SU-DHL-6 (cell line): ENCODE results near the gene EME2.

Experiments
- H2AFZ ChIP-seq: fragments of 200-600 bp; sonication (generic); 2 replicates; pipeline ENCODE4 v1.6.1; 2014; ENCODE audit warnings: low read depth, mild to moderate bottlenecking, moderate library complexity, mixed read lengths, antibody characterized with exemption, low read length; ENCODE audit not compliant: severe bottlenecking
- H3F3A ChIP-seq: fragments of 200-600 bp; shearing (Covaris generic); 2 replicates; pipeline ENCODE4 v1.6.0; 2016; ENCODE audit warnings: antibody characterized with exemption, mild to moderate bottlenecking; ENCODE audit not compliant: insufficient read depth
- H3K27ac ChIP-seq: fragments of 200-600 bp; sonication (generic); 2 replicates; pipeline ENCODE4 v1.5.1; 2016; ENCODE audit warnings: low read depth, mild to moderate bottlenecking, low read length, moderate library complexity, mixed read lengths
- H3K27me3 ChIP-seq: fragments of 200-600 bp; sonication (generic), shearing (Covaris generic); 2 replicates; pipeline ENCODE4 v1.6.0; 2014; ENCODE audit warnings: mild to moderate bottlenecking, low read length
- H3K36me3 ChIP-seq: fragments of 200-600 bp; sonication (generic); 2 replicates; pipeline ENCODE4 v1.6.1; 2014; ENCODE audit warnings: mild to moderate bottlenecking, low read length, mixed read lengths
- H3K4me2 ChIP-seq: fragments of 300-600, 200-600 bp; shearing (Covaris generic), sonication (generic); 2 replicates; pipeline ENCODE4 v1.6.0; 2014; ENCODE audit warnings: low read length, low read depth, mild to moderate bottlenecking; ENCODE audit not compliant: poor library complexity, severe bottlenecking
- H3K4me3 ChIP-seq: fragments of 200-600 bp; sonication (generic); 2 replicates; pipeline ENCODE4 v1.5.1; 2014; ENCODE audit warnings: antibody characterized with exemption, low read length, mild to moderate bottlenecking, mixed read lengths; ENCODE audit not compliant: insufficient read depth, poor library complexity, severe bottlenecking
- H3K79me2 ChIP-seq: fragments of 200-600 bp; sonication (generic); 2 replicates; pipeline ENCODE4 v1.6.1; 2014; ENCODE audit warnings: mild to moderate bottlenecking, low read length, moderate library complexity; ENCODE audit not compliant: insufficient read depth
- H3K9ac ChIP-seq: fragments of 200-600 bp; sonication (generic); 2 replicates; pipeline ENCODE4 v1.7.0; 2014; ENCODE audit warnings: mild to moderate bottlenecking, low read length
- H3K9me2 ChIP-seq: fragments of 200-600 bp; sonication (generic); replicated peaks from 2 replicates; pipeline ENCODE4 v1.6.1; 2014; ENCODE audit warnings: low read length; ENCODE audit not compliant: insufficient read depth
- H3K9me3 ChIP-seq: fragments of 200-600 bp; sonication (generic); 2 replicates; pipeline ENCODE4 v1.6.1; 2014; ENCODE audit warnings: low read length, mixed read lengths; ENCODE audit not compliant: insufficient read depth
- H4K20me1 ChIP-seq: fragments of 200-600 bp; sonication (generic); 2 replicates; pipeline ENCODE4 v1.6.1; 2014; ENCODE audit warnings: low read depth, mild to moderate bottlenecking, antibody characterized with exemption, low read length, moderate library complexity, mixed read lengths
- EZH2phosphoT487 ChIP-seq: fragments of 200-600 bp; sonication (generic), shearing (Covaris generic); conservative IDR thresholded peaks from 2 replicates; pipeline ENCODE4 v1.6.1; 2018; ENCODE audit warnings: mild to moderate bottlenecking, antibody characterized with exemption, low read length, moderate library complexity, mixed read lengths
- TF ChIP-seq, protein P1 (sequence below): fragments of 200-600 bp; sonication (generic); IDR thresholded peaks from one replicate; pipeline ENCODE4 v1.5.1; 2017; ENCODE audit warnings: antibody characterized with exemption, mild to moderate bottlenecking, low read length, moderate library complexity; ENCODE audit not compliant: insufficient read depth, poor library complexity, severe bottlenecking

Gene EME2

DNA sequence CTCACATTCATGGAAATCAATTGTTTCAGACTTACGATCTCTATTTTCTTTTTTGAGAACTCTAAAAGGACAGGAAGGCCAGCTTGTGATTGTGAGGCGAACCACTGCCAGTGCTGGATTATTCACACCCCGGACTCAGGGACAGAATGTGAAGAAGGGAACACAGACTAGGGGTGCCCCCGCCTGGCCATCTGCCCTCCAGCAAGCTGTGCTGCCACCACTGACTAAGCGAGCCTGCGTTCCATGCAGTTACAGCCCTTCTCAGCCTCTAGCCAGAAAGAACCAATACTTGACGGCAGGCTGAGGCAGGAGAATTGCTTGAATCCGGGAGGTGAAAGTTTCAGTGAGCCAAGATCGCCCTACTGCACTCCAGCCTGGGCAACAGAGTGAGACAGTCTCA is 51.2 kb downstream of the EME2 start:
- Histone ChIP-seq H3K4me3 (no peak overlapping the region), H2AFZ (no peak overlapping the region), H3F3A (peaks cover 7% of the 10 kb centered on the region; the same call in 1 of the 2 replicates), H3K79me2 (peaks cover 5% of the 10 kb centered on the region; the same call in 1 of the 2 replicates), H3K9me3 (no peaks in the 10 kb centered on the region), H4K20me1 (no peaks in the 10 kb centered on the region), H3K9ac (no peak overlapping the region), H3K27ac (no peak overlapping the region), H3K36me3 (no peaks in the 10 kb centered on the region), H3K4me2 (no peak overlapping the region), H3K27me3 (no peaks in the 10 kb centered on the region), H3K9me2 (no peaks in the 10 kb centered on the region)
- TF ChIP-seq, protein P1, sequence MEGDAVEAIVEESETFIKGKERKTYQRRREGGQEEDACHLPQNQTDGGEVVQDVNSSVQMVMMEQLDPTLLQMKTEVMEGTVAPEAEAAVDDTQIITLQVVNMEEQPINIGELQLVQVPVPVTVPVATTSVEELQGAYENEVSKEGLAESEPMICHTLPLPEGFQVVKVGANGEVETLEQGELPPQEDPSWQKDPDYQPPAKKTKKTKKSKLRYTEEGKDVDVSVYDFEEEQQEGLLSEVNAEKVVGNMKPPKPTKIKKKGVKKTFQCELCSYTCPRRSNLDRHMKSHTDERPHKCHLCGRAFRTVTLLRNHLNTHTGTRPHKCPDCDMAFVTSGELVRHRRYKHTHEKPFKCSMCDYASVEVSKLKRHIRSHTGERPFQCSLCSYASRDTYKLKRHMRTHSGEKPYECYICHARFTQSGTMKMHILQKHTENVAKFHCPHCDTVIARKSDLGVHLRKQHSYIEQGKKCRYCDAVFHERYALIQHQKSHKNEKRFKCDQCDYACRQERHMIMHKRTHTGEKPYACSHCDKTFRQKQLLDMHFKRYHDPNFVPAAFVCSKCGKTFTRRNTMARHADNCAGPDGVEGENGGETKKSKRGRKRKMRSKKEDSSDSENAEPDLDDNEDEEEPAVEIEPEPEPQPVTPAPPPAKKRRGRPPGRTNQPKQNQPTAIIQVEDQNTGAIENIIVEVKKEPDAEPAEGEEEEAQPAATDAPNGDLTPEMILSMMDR: no peak
- TF ChIP-seq EZH2phosphoT487: no peak

DNA sequence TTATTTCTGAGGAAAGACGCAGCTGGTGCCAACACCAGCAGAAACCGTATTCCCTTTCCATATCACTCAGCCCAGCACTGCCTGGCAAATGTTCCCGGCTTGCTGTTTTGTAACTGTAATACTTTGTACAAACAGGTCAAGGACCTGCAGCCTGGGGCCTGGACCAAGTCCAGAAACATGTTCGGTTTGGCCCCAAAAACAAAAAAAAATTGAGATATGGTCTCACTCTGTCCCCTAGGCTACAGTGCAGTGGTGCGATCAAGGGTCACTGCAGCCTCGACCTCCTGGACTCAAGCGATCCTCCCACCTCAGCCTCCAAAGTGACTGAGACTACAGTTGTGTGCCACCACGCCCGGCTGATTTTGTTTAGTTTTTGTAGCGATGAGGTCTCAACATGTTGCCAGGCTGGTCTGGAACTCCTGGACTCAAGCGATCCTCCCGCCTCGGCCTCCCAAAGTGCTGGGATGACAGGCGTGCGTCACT is 52.8 kb downstream of the EME2 start:
- Histone ChIP-seq H3K27ac (no peak overlapping the region), H2AFZ (no peak overlapping the region)

More for the DNA sequence above, 52.8 kb downstream of the EME2 start:
- H3K79me2 ChIP-seq: peaks cover 5% of the 10 kb centered on the region; the same call in 1 of the 2 replicates
- H3F3A ChIP-seq: peaks cover 8% of the 10 kb centered on the region; the same call in 1 of the 2 replicates
- TF ChIP-seq EZH2phosphoT487: no peak
- TF ChIP-seq, protein P1: no peak
- no peaks in the 10 kb centered on the region for H3K9me3 ChIP-seq
- no peaks in the 10 kb centered on the region for H3K9me2 ChIP-seq
- no peaks in the 10 kb centered on the region for H4K20me1 ChIP-seq
- peak overlapping the region; percentile 81 for H3K4me3 ChIP-seq
- H3K4me2 ChIP-seq: peak overlapping the region; percentile 54
- no peaks in the 10 kb centered on the region for H3K36me3 ChIP-seq
- peak overlapping the region; percentile 48; the same call in 1 of the 2 replicates for H3K9ac ChIP-seq
- H3K27me3 ChIP-seq: no peaks in the 10 kb centered on the region
